ENCODE measurements around the gene CBLL1. TPM values are rescaled to one million over a fixed set of nuclear protein-coding genes. Genes with fewer than 3 reads are reported as not detected.

The CBLL1 gene
- total and polyA plus RNA-seq, 2 of the 13 experiments (the other 11 are each of a cell fraction or from before 2014, with no cell fraction given): 8.8 to 10.5 TPM

- no peak for TF ChIP-seq ZMAT5 (CRISPR knock-in tag; IDR thresholded peaks at IDR 0.05; ENCODE audit: borderline replicate concordance, low read depth)
- no peak for TF ChIP-seq ARNT2 (CRISPR knock-in tag; IDR thresholded peaks at IDR 0.05; ENCODE audit: low read depth)
- TF ChIP-seq ZNF766 (CRISPR knock-in tag; IDR thresholded peaks at IDR 0.05; ENCODE audit: borderline replicate concordance): no peak
- no peak for TF ChIP-seq ZNF703 (CRISPR knock-in tag; IDR thresholded peaks at IDR 0.05; ENCODE audit: borderline replicate concordance)
- TF ChIP-seq ZNF652 (CRISPR knock-in tag; IDR thresholded peaks at IDR 0.05; ENCODE audit: borderline replicate concordance, low read depth): 0 out of 2 replicates have a peak, but pooled peaks have one; percentile 61
- TF ChIP-seq HMG20B (CRISPR knock-in tag; conservative IDR thresholded peaks at IDR 0.05): peak; percentile 98
- TF ChIP-seq HNF4G (IDR thresholded peaks at IDR 0.05; ENCODE audit: borderline replicate concordance, low read depth, low read length): peak; percentile 97
- TF ChIP-seq HNF4G (CRISPR knock-in tag; IDR thresholded peaks at IDR 0.05; ENCODE audit: borderline replicate concordance, low read depth): peak; percentile 97
- TF ChIP-seq ZFAT (CRISPR knock-in tag; conservative IDR thresholded peaks at IDR 0.05): no peak
- TF ChIP-seq ZKSCAN5 (CRISPR knock-in tag; IDR thresholded peaks at IDR 0.05): no peak
- TF ChIP-seq ZBTB26 (CRISPR knock-in tag; IDR thresholded peaks at IDR 0.05; ENCODE audit: borderline replicate concordance): no peak
- TF ChIP-seq DZIP1 (CRISPR knock-in tag; IDR thresholded peaks at IDR 0.05): no peak
- TF ChIP-seq ZNF281 (CRISPR knock-in tag; IDR thresholded peaks at IDR 0.05; ENCODE audit: borderline replicate concordance): peak; percentile 69; the same call in 1 of the 2 replicates
- TF ChIP-seq ZNF670 (CRISPR knock-in tag; IDR thresholded peaks at IDR 0.05; ENCODE audit: borderline replicate concordance): no peak
- TF ChIP-seq NR2F6 (IDR thresholded peaks at IDR 0.05): peak; percentile 99
- TF ChIP-seq NR2F6 (CRISPR knock-in tag; IDR thresholded peaks at IDR 0.05): peak; percentile 98
- peak; percentile 89 for TF ChIP-seq ZSCAN29 (CRISPR knock-in tag; conservative IDR thresholded peaks at IDR 0.05)
- no peak for TF ChIP-seq CC2D1A (CRISPR knock-in tag; IDR thresholded peaks at IDR 0.05)
- TF ChIP-seq HBP1 (CRISPR knock-in tag; IDR thresholded peaks at IDR 0.05; ENCODE audit: low read depth): no peak
- peak; percentile 98 for TF ChIP-seq ISL2 (CRISPR knock-in tag; IDR thresholded peaks at IDR 0.05)
- no peak for TF ChIP-seq ZKSCAN1 (IDR thresholded peaks at IDR 0.05; ENCODE audit: low read length)
- peak; percentile 90 for TF ChIP-seq ESRRA (CRISPR knock-in tag; IDR thresholded peaks at IDR 0.05; ENCODE audit: low read depth)
Observed at GRCh38 chr7:107779647-107780099, 35.7 kb downstream of the CBLL1 start (continued).

All from HepG2 (cell line).